NCI-H2171 treated with DMSO at 0.1 percent for 48 hours (cell line): ENCODE data around the gene LCE2D.
A peak's percentile ranks its signal among the peaks of the same experiment; 100 is the strongest.
"Not testable (repeated sequence)": the region's sequence is repeated elsewhere in the genome, so short reads cannot be mapped to it uniquely, and the experiment has no call there.

ENCODE experiments used
- DNase-seq: peaks from one replicate; lab custom pipeline; 2025; lab: John Stamatoyannopoulos, UW

LCE2D gene, protein sequence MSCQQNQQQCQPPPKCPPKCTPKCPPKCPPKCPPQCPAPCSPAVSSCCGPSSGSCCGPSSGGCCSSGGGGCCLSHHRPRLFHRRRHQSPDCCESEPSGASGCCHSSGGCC

DNA sequence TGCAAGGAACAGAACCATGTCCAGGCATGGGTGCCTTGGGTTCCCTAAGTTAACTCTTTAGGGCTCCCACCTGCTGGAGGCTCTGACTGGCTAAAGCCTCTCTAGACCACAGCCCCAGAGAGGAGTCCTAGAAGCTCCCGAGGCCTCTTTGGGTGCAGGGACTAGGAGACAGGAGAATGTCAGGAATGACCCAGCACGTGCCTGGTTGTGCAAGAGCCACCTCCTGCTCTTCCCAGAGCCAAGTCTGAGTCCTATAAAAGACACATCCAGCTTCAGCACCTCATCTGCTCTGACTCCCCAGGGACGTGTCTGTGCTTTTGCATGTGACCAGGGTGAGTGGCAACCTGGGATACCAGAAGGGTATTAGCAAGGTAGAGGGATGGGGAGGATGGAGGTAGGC lies at the start of gene LCE2D:
TSS of gene LCE2D (plus strand) at position 283 of the 400 bp plus-strand sequence. CDS start 726 bp downstream, outside the sequence.
- no peak for DNase-seq

DNA sequence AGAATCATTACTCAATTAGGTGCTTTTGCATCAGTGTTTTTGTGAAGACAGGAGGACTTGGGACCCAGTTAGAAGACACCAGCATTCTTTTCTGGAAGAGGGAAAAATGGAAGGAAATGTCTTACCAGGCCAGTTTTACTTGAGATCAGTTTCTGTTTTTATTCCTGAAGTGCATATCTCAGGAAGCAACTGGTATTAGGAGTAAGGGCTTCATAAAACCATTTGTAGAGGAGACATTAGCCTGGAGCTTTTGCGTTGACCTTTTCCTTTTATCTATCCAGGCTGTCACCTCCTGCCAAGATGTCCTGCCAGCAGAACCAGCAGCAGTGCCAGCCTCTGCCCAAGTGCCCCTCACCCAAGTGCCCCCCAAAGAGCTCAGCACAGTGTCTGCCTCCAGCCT lies 49.7 kb upstream of the LCE2D start, which contains the start of gene LCE3B:
TSS of gene LCE3B (plus strand) at position 301 of the 400 bp plus-strand sequence. CDS start at position 301, 0 bp downstream.
- DNase-seq = no peak

DNA sequence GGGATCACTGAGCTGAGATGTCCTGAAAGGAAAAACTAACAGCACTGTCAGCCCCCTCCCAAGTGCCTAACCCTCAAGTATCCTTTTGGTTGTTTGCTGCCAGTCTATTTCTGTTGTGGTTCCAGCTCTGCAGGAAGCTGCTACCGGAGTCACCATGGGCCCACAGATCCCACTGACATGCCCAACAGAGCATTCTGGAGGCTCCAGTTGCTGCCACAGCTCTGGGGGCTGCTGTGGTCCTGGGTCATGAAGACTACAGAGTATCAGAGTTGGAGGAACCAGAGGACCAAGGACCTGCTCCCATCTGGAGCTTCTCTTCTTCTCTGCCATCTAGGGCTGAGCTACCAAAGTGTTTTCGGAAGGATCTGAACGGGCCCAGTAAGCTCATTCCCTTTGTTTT lies 41.2 kb upstream of the LCE2D start:
- DNase-seq = no peak

DNA sequence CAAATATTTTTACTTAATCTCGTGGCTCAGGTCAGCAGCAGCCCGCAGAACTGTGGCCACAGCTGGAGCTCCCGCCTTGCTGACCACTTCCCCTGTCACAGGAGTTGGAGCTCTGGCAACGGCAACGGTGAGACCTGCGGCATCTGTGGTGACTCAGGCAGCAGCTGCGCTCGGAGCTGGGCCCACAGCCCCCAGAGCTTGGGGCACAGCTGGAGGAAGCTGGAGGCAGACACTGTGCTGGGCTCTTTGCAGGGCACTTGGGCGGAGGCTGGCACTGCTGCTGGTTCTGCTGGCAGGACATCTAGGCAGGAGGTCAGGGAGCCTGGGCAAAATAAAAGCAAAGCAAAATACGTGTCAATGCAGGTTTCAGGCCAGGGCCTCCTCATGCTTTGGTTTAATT lies 40.4 kb upstream of the LCE2D start, which contains the start of gene LCE3A:
TSS of gene LCE3A (minus strand) at position 301 of the 400 bp plus-strand sequence. CDS start at position 301, 0 bp downstream.
- no peak for DNase-seq

DNA sequence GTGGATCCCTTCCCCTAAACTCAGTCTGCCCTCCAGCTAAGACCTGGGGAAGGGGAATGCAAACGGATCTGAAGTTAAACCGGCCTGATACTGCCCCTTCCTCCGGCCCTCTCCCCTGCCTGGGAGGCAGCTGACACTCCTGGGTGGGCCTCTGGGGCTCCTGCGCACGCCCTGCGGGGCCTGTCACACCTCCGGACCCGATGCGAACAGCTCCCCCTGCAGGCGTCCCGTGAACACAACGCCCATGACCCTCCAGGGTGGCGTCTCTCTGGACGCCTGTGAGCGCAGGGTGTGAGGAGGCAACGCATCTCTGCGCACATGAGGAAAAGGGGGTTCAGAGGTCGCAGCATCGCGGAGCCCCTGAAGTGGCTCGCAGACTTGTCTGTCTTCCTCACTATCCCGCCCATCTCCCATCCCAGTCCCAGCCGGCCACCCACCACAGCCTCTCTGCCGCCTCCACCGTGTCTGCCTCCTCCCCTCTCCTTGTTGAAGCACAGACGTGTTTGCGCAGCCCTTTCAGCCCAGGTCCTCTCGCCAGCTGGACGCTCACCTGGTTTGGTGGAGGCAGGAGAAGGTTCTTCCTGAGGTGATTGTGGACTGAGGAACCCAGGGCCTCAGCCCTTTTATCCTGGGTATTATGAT lies 39.9 kb upstream of the LCE2D start:
- no peak for DNase-seq

DNA sequence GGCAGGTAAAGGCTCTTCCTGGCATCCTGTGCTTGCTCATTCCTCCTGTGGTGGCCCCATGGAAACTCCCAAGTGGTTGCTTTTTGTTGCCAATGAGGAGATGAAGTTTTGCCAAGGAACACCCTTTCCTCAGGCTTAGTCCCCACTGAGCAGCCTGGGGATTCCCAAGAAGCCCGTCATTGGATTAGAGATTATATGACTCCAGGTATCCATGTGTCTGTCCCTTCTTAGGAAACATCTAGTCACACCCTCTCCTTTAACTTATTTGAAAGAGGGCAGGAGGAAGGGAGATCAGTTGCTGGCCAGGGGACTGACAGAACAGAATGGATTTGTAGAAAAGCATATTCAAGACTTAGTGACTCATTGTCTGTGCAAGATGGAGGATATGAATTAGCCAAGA lies 36.4 kb upstream of the LCE2D start:
- no peak for DNase-seq

DNA sequence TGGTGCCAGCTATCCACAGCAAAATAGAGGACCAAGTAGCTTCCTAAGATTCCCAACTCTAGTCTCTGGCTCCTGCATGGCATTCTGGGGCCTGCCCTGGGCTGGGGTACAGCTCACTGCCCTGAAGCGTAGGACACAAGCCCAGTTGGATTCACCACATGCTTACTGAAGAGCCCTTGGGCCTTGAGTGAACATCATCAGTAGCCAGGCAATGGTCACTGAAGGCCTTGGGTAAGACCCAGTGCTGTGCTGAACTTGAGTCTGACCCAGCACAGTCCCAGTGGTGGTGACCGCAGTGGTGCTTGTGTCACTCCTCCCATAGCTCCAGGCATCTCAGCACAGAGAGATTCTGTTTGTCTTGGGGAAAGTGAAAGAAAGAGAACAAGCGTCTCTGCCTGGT lies 32.6 kb upstream of the LCE2D start:
- no peak for DNase-seq

DNA sequence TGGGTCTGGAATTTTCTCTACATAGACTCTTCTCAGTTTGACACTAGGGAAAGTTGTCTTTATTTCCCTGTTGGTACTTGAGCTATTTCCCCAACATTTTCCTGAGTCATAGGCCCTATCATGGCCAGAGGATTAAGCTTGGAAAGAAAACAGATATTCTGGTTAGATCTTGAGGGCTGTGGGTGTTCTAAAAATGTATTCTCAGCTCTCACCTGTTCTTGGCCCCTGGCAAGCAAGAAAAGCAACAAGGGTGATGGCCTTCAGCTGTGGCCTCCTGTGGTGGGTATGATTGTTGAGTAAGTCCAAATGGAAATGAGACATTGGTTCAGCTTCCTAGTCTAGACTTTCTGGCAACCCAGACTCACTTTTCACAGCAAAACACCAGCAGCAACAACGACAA lies 22.8 kb upstream of the LCE2D start:
- no peak for DNase-seq

DNA sequence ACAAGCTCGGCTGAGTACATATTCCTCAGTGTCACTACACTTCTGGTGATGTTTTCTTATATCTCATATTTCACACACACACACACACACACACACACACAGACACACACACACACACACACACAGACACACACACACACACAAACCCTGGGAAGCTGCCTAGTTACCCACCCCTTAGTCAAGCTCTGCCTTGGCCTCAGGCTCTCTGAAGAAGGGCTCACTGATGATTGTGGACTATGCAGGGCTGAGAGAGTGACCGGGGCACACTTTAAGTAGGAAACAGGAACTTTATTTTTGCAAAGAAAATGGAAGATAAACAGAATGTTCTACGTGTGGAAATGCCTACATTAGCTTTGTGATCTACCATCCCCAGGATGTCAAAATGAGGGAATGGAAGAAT lies 19.2 kb upstream of the LCE2D start:
- DNase-seq = no peak

DNA sequence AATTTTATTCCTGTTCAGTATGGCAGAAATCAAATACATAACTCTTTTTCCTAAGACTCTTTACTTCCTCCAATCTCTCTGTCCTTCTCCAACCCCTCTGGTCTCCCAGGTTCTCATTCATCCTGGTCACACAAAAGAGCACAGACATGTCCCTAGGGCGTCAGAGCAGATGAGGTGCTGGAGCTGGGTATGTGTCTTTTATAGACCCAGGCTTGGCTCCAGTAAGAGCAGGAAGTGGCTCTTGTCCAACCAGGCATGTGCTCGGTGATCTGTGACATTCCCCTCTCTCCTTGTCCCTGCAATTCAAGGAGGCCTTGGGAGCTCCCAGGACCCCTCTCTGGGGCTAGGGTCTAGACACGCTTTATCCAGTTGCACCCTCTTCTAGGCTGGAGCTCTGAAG lies 18.0 kb upstream of the LCE2D start:
- DNase-seq = no peak

DNA sequence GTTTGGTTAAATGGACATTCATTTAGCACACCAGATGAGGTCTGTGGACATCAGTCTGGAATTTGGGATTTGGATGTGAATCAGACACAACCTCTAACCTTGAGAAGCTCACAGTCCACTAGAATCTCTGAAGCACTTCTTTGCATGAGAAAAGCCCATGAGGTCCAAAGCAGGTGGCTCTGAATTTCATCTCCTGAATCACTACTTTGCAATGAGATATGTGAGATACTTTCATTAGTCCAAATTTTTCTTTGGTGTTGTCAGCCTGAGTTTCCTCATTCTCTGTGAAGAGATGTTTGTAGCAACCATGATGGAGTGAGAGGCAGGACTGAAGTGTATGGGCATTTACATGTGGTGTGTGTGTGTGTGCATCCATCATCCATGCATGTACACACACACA lies 16.5 kb upstream of the LCE2D start:
- DNase-seq = no peak

DNA sequence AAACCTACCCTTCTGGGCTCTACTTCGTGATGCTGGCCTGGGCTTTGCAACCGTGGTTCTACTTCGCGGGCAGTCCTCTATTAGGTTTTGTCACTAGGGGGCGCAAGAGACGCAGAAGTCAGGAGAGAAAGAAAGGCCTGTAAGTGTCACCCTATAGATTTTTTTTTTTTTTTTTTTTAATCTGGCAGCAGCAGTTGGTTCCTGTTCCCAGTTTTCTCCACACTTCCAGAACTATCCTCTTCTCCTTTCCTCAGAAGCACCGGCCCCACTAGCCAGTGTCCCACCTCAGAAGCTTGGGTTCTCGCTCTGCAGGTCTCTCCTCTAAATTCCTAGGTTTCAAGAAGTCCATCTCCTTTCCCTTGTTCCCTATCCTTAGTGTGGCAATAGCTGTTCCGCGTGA lies 9.1 kb upstream of the LCE2D start:
- DNase-seq = peak; percentile 50

DNA sequence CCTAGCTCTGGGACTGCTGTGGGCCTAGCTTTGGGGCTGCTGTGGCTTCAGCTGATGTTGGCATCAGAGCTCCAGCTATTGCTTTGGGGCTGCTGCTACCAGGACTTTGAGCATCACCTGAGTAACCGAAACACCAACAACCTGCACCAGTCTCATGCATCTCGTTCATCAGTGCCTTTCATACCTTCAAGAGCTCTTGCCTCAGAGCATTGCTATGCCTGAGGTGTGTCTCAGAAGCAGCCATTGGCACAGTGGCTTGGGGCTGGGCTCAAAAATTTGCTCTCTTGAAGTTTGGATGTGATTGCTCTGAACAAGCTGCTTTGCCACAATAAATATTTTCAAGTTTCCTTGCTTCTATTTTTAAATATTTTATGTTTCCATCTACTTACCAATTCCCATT lies 6.7 kb upstream of the LCE2D start:
- DNase-seq = no peak

DNA sequence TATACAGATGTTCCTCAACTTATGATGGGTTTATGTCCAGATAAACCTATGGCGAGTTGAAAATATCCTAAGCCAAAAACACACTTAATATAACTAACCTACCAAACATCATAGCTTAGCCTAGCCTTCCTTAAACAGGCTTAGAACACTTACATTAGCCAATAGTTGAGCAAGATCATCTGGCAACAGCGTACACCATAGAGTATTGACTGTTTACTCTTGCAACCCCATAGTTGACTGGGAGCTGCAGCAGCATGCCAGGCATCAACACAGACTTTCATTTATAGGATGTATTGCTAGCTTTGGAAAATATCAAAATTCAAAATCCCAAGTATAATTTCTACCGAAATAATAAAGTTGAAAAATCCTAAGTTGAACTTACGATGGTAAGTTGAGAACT lies 5.5 kb upstream of the LCE2D start:
- DNase-seq = no peak

DNA sequence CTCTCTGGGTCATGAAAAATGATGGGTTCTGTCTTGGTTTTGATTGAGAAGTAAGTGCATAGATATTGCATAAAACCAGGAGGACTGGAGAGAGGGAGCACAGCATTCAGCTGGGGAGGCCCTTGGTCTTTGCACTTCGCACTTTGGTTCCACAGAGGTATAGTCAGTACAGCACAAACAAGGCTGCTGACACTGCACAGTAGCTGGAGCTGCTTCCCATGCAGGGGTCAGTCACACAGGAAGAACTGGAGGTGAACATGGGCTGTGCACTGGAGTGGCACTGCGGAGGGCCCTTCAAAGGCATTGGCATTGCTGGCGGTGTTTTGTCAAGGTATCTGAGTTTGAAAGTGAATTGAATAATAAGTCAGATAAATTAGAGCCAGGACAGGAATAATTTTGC lies 4.5 kb upstream of the LCE2D start:
- no peak for DNase-seq

DNA sequence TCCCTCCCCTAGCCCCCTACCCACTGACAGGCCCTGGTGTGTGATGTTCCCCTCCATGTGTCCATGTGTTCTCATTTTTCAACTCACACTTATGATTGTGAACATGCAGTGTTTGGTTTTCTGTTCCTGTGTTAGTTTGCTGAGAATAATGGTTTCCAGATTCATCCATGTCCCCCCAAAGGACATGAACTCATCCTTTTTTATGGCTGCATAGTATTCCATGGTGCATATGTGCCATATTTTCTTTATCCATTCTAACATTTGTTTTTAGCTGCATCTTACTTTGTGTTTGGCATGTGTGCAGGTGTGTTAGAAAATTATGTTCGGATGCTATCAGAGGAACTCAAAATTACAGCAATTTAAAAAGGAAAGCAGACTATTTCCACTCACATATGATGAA lies 3.0 kb downstream of the LCE2D start:
- not testable (repeated sequence) for DNase-seq

DNA sequence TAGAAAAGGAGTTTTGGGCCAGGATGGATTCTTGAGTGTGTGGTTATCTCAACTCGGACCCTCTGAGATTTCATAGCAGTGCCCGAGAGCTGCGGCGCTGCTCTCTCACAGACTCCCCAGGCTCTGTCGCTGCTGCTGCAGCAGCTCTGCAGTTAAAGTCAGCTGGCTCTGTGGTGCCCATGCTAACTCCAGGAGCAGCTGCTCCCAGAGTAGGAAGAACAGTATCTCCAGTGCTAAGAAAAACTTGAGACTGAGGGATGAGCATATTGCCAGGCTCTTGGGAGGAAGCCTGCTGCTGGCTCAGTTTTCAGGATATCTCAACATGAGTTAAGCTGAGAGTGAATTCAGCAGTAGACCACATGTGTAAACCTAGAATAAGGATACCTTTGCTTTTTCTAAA lies 4.5 kb downstream of the LCE2D start:
- DNase-seq = no peak

DNA sequence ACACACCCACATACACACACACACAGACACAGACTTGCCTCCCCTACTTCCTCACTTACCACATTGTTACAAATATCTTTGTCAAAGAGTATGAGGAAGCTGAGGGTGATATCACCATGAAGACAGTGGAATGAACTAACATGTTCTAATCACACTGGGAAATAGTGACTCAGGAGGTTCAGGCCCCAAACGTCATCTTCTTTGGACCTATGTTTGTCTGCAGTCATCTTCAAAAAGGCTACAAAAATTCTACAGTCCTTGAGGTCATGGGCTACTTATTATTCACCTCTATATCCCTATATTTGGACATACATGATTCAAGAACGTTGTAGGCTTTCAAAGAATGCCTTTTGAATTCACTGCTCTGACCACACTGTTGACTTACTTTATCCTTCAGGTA lies 9.8 kb downstream of the LCE2D start:
- no peak for DNase-seq

DNA sequence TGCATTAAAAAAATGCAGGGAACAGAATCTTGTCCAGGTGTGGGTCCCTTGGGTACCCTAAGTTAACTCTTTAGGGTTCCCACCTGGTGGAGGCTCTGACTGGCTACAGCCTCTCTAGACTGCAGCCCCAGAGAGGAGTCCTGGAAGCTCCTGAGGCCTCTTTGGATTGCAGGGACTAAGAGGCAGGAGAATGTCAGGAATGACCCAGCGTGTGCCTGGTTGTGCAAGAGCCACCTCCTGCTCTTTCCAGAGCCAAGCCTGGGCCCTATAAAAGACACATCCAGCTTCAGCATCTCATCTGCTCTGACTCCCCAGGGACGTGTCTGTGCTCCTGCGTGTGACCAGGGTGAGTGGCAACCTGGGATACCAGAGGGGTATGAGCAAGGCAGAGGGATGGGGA lies 11.8 kb downstream of the LCE2D start, which contains the start of gene LCE2C:
TSS of gene LCE2C (plus strand) at position 297 of the 400 bp plus-strand sequence. CDS start 737 bp downstream, outside the sequence.
- not testable (repeated sequence) for DNase-seq

DNA sequence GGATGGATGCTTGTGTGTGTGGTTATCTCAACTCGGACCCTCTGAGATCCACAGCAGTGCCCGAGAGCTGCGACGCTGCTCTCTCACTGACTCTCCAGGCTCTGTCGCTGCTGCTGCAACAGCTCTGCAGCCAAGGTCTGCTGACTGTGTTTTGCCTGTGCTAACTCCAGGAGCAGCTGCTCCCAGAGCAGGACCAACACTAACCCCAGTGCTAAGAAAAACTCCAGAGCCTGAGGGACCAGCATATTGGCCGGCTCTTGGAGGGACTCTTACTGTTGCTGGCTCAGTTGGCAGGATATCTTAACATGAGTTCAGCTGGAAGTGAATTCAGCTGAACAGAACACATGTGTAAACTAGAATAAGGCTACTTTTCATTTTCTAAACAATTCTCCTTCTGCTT lies 16.3 kb downstream of the LCE2D start:
- DNase-seq = no peak

DNA sequence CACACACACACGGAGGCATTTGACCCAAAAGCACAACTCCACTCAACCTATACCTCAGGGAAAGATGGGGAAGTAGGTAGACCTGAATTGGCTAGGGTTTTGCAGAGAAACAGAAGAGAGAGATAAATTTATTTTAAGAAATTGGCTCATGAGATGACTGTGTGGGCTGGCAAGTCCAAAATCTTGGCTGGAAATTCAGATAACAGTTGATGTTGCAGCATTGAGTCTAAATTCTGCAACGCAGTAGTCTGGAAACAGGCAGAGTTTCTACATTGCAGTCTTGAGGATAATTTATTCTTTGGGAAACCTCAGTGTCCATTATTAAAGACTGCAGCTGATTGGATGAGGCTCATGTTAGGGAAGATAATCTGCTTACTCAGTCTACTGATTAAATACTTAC lies 18.4 kb downstream of the LCE2D start:
- DNase-seq = no peak

DNA sequence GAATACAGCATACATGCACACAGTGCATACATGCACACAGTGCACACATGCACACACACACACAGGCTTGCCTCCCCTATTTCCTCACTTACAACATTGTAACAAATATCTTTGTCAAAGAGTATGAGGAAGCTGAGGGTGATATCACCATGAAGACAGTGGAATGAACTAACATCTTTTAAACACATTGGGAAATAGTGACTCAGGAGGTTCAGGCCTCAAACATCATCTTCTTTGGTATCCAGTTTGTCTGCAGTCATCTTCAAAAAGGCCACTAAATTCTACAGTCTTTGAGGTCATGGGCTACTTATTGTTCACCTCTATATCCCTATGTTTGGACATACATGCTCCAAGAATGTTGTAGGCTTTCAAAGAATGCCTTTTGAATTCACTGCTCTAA lies 20.7 kb downstream of the LCE2D start:
- DNase-seq = no peak

DNA sequence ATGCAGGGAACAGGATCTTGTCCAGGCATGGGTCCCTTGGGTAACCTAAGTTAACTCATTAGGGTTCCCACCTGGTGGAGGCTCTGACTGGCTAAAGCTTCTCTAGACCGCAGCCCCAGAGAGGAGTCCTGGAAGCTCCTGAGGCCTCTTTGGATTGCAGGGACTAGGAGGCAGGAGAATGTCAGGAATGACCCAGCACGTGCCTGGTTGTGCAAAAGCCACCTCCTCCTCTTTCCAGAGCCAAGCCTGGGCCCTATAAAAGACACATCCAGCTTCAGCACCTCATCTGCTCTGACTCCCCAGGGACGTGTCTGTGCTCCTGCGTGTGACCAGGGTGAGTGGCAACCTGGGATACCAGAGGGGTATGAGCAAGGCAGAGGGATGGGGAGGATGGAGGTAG lies 22.6 kb downstream of the LCE2D start, which contains the start of gene LCE2B:
TSS of gene LCE2B (plus strand) at position 301 of the 400 bp plus-strand sequence. CDS start 721 bp downstream, outside the sequence.
- DNase-seq = not testable (repeated sequence)
